GM12878 (cell line): Measurements from ENCODE around the gene CACNA1G. TPM values are rescaled to one million over a fixed set of nuclear protein-coding genes. Genes with fewer than 3 reads are reported as not detected.

Experiments used
- BACH1 ChIP-seq: fragments of 450-650 bp; IDR thresholded peaks from 2 replicates; pipeline ENCODE4 v1.6.1; 2017; ENCODE audit warnings: mild to moderate bottlenecking, borderline replicate concordance
- BCLAF1 ChIP-seq: fragments of 450-650 bp; IDR thresholded peaks from 2 replicates; pipeline ENCODE4 v1.6.1; 2017; ENCODE audit warnings: antibody characterized with exemption, mild to moderate bottlenecking, moderate library complexity
- CBX5 ChIP-seq: sonication (generic); IDR thresholded peaks from 2 replicates; pipeline ENCODE4 v1.6.1; 2016; ENCODE audit warnings: low read depth, moderate library complexity, mild to moderate bottlenecking, inconsistent platforms
- EGR1 ChIP-seq, 2 experiments: IDR thresholded peaks; 1 replicate in 1 of 2; 2 replicates in 1 of 2; pipeline ENCODE4 v1.6.1; 2011 to 2012; ENCODE audit warnings: low read depth in 2 of 2, low read length in 2 of 2, borderline replicate concordance in 1 of 2, mild to moderate bottlenecking in 1 of 2, moderate library complexity in 1 of 2
- FOS ChIP-seq: IDR thresholded peaks from 3 replicates; pipeline ENCODE4 v1.6.1; 2011; ENCODE audit warnings: borderline replicate concordance; ENCODE audit not compliant: insufficient read length; ENCODE audit errors: extremely low read depth
- FOXM1 ChIP-seq: IDR thresholded peaks from 2 replicates; pipeline ENCODE4 v1.6.1; 2012; ENCODE audit warnings: low read depth, mild to moderate bottlenecking, inconsistent platforms, low read length, moderate library complexity
- MEF2B ChIP-seq: fragments of 450-650 bp; IDR thresholded peaks from 2 replicates; pipeline ENCODE4 v1.6.1; 2018; ENCODE audit warnings: mild to moderate bottlenecking, moderate library complexity; ENCODE audit not compliant: partially characterized antibody, poor library complexity, severe bottlenecking
- MTA2 ChIP-seq: fragments of 450-650 bp; IDR thresholded peaks from 2 replicates; pipeline ENCODE4 v1.6.1; 2016; ENCODE audit warnings: low read depth, mild to moderate bottlenecking, moderate library complexity
- NBN ChIP-seq: fragments of 450-650 bp; IDR thresholded peaks from 2 replicates; pipeline ENCODE4 v1.6.1; 2016
- NFIC ChIP-seq: IDR thresholded peaks from 2 replicates; pipeline ENCODE4 v1.6.1; 2012; ENCODE audit warnings: low read depth, mild to moderate bottlenecking, inconsistent platforms, low read length, moderate library complexity
- SMARCA5 ChIP-seq: fragments of 450-650 bp; IDR thresholded peaks from 2 replicates; pipeline ENCODE4 v1.6.1; 2017; ENCODE audit warnings: mild to moderate bottlenecking
- SMC3 ChIP-seq: IDR thresholded peaks from 2 replicates; pipeline ENCODE4 v1.6.1; 2011; ENCODE audit warnings: low read length, improper control_type of control experiment, borderline replicate concordance
- STAT1 ChIP-seq: fragments of 450-650 bp; conservative IDR thresholded peaks from 2 replicates; pipeline ENCODE4 v1.6.1; 2014; ENCODE audit warnings: antibody characterized with exemption, mild to moderate bottlenecking
- SUZ12 ChIP-seq: fragments of 200-600 bp; sonication (generic); IDR thresholded peaks from one replicate; pipeline ENCODE4 v1.6.1; 2018; ENCODE audit warnings: antibody characterized with exemption, mild to moderate bottlenecking; ENCODE audit not compliant: unreplicated experiment
- TCF7 ChIP-seq: IDR thresholded peaks from 2 replicates; pipeline ENCODE4 v1.6.1; 2014; ENCODE audit warnings: antibody characterized with exemption, borderline replicate concordance
- ZBTB11 ChIP-seq: fragments of 450-650 bp; formaldehyde crosslinking; IDR thresholded peaks from 2 replicates; pipeline ENCODE4 v1.5.0; 2022; ENCODE audit warnings: mild to moderate bottlenecking, missing genetic modification characterization
- ZBTB4 ChIP-seq: fragments of 450-650 bp; formaldehyde crosslinking; IDR thresholded peaks from 2 replicates; pipeline ENCODE4 v1.4.0; 2022; ENCODE audit warnings: mild to moderate bottlenecking, moderate library complexity
- ZNF24 ChIP-seq: fragments of 450-650 bp; IDR thresholded peaks from 2 replicates; pipeline ENCODE4 v1.6.1; 2017; ENCODE audit warnings: antibody characterized with exemption, mild to moderate bottlenecking
- polyA plus RNA-seq, 11 experiments: library from polyadenylated mRNA; depleted of rRNA in 4 of 11; unstranded in 6 of 11; stranded (reverse) in 5 of 11; fragments of >200 nt; fragmentation: Nextera tagmentation in 4 of 11; fragmentation: Illumina TruSeq in 1 of 11; extraction: Ambion mirVana in 4 of 11; extraction: Trizol in 1 of 11; gene quantifications; 1 replicate in 1 of 11; 2 replicates in 10 of 11; pipeline versions ENCODE4 v1.2.1 to v1.2.3, GENCODE V29; 2011 to 2016; ENCODE audit warnings: inconsistent platforms in 2 of 11, missing spikeins in 2 of 11, low read depth in 1 of 11
- total RNA-seq, 4 experiments: library from RNA; depleted of rRNA in 3 of 4; stranded (reverse); fragments of >200 nt in 3 of 4; fragmentation: Illumina TruSeq in 1 of 4; extraction: Trizol in 1 of 4; gene quantifications; 2 replicates each; pipeline versions ENCODE4 v1.2.1 to v1.2.3, GENCODE V29; 2013 to 2021
- TF ChIP-seq, protein P1 (sequence below): fragments of 450-650 bp; IDR thresholded peaks from 2 replicates; pipeline ENCODE4 v1.6.1; 2017; ENCODE audit warnings: mild to moderate bottlenecking

Gene CACNA1G
- total and polyA plus RNA-seq, 10 of the 15 experiments (the other 5 are each of a cell fraction or from before 2014, with no cell fraction given) = 0.03 to 0.15 TPM; not detected in 8

- TF ChIP-seq BCLAF1 = 0 out of 2 replicates have a peak, but pooled peaks have one; percentile 12
- TF ChIP-seq STAT1 = no peak; the same call in 1 of the 2 replicates
- no peak for TF ChIP-seq MEF2B
- TF ChIP-seq MTA2 = no peak
- TF ChIP-seq, protein P1, sequence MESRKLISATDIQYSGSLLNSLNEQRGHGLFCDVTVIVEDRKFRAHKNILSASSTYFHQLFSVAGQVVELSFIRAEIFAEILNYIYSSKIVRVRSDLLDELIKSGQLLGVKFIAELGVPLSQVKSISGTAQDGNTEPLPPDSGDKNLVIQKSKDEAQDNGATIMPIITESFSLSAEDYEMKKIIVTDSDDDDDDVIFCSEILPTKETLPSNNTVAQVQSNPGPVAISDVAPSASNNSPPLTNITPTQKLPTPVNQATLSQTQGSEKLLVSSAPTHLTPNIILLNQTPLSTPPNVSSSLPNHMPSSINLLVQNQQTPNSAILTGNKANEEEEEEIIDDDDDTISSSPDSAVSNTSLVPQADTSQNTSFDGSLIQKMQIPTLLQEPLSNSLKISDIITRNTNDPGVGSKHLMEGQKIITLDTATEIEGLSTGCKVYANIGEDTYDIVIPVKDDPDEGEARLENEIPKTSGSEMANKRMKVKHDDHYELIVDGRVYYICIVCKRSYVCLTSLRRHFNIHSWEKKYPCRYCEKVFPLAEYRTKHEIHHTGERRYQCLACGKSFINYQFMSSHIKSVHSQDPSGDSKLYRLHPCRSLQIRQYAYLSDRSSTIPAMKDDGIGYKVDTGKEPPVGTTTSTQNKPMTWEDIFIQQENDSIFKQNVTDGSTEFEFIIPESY = no peak
- no peak for TF ChIP-seq CBX5
- TF ChIP-seq FOS = no peak
- TF ChIP-seq SMARCA5 = peak; percentile 90
- no peak for TF ChIP-seq TCF7
- no peak for TF ChIP-seq NFIC
- TF ChIP-seq ZNF24 = peak; percentile 64
- no peak for TF ChIP-seq EGR1 (IDR thresholded peaks at IDR 0.05; ENCODE audit: borderline replicate concordance in 1 of 2, low read depth in 2 of 2, low read length in 2 of 2)
- TF ChIP-seq BACH1 = peak; percentile 86
- peak; percentile 95 for TF ChIP-seq SMC3
- TF ChIP-seq FOXM1 = no peak
- TF ChIP-seq NBN = no peak; the same call in 1 of the 2 replicates
- no peak for TF ChIP-seq ZBTB4 (CRISPR knock-in tag)
- TF ChIP-seq ZBTB11 (CRISPR knock-in tag) = no peak
- no peak for TF ChIP-seq SUZ12
Observed at GRCh38 chr17:50547035-50547735, 13.3 kb upstream of the CACNA1G start, which contains the start of gene SPATA20 (continued).
